Endothelial cell of umbilical vein (primary cell): ENCODE measurements around the gene KRTAP10-1. TPM values are rescaled to one million over a fixed set of nuclear protein-coding genes. Genes with fewer than 3 reads are reported as not detected.

Experiments used
- BruUV-seq: library from RNA; stranded (reverse); fragments of 400-500 nt; replicated peaks from 2 replicates; lab custom pipeline; 2021; lab: Mats Ljungman, UMichigan
- CTCF ChIA-PET: fragments of 300-600, 350-600 bp; sonication (Branson Sonifier 250); formaldehyde crosslinking; loops from one replicate; lab custom pipeline; 2021; ENCODE audit warnings: antibody characterized with exemption, inconsistent platforms; lab: Charles Lee
- POLR2A ChIA-PET: fragments of 300-600, 350-600 bp; sonication (Branson Sonifier 250); formaldehyde crosslinking; loops from one replicate; lab custom pipeline; 2021; ENCODE audit warnings: antibody characterized with exemption, inconsistent platforms; lab: Charles Lee
- DNase-seq: peaks from one replicate; pipeline ENCODE4 v3.0.0-alpha.2; 2011; ENCODE audit warnings: low read depth, low spot score
- FAIRE-seq: peaks from 2 replicates; lab custom pipeline; 2011; peaks lifted over from hg19 to GRCh38; lab: Jason Lieb, UNC
- H2AFZ ChIP-seq: 2 replicates; pipeline ENCODE4 v1.6.0; 2012; ENCODE audit warnings: low read depth, low read length, control low read depth, inconsistent platforms
- H3K27ac ChIP-seq: 2 replicates; pipeline ENCODE4 v1.5.1; 2011; ENCODE audit warnings: low read depth, mild to moderate bottlenecking, control low read depth, low read length, moderate library complexity; ENCODE audit not compliant: insufficient read depth
- H3K27me3 ChIP-seq, 2 experiments: 2 replicates each; pipeline versions ENCODE4 v1.6.0 to v1.6.1; 2011; ENCODE audit warnings: low read length in 2 of 2, mixed read lengths in 1 of 2; ENCODE audit not compliant: control insufficient read depth in 2 of 2, insufficient read depth in 2 of 2
- H3K36me3 ChIP-seq, 2 experiments: 2 replicates in 1 of 2; 3 replicates in 1 of 2; pipeline ENCODE4 v1.5.1; 2011; ENCODE audit warnings: low read length in 2 of 2, mild to moderate bottlenecking in 1 of 2, moderate library complexity in 1 of 2; ENCODE audit not compliant: control insufficient read depth in 2 of 2, insufficient read depth in 2 of 2; ENCODE audit errors: extremely low read depth in 1 of 2
- H3K4me1 ChIP-seq: 3 replicates; pipeline ENCODE4 v1.5.1; 2011; ENCODE audit warnings: mild to moderate bottlenecking, low read length; ENCODE audit not compliant: control insufficient read depth, insufficient read depth; ENCODE audit errors: extremely low read depth
- H3K4me2 ChIP-seq: 2 replicates; pipeline ENCODE4 v1.6.1; 2011; ENCODE audit warnings: low read length, control low read depth, mixed read lengths; ENCODE audit not compliant: insufficient read depth
- H3K4me3 ChIP-seq, 3 experiments: fragments of 200-600 bp in 1 of 3; sonication (generic), shearing (Covaris generic) in 1 of 3; replicated peaks in 1 of 3; 2 replicates each; pipeline ENCODE4 v1.5.1; 2011 to 2016; ENCODE audit warnings: control low read depth in 3 of 3, low read length in 3 of 3, mild to moderate bottlenecking in 2 of 3, inconsistent platforms in 1 of 3, low read depth in 1 of 3, moderate library complexity in 1 of 3; ENCODE audit not compliant: insufficient read depth in 1 of 3
- H3K79me2 ChIP-seq: 2 replicates; pipeline ENCODE4 v1.6.0; 2012; ENCODE audit warnings: low read length, inconsistent platforms; ENCODE audit not compliant: control insufficient read depth, insufficient read depth
- H3K9ac ChIP-seq: replicated peaks from 2 replicates; pipeline ENCODE3; 2011; ENCODE audit warnings: low read length, control low read depth; ENCODE audit not compliant: insufficient read depth; ENCODE audit errors: extremely low read depth
- H3K9me1 ChIP-seq: replicated peaks from 3 replicates; pipeline ENCODE4 v1.6.0; 2011; ENCODE audit warnings: mild to moderate bottlenecking, low read length; ENCODE audit not compliant: control insufficient read depth, insufficient read depth; ENCODE audit errors: extremely low read depth
- H3K9me3 ChIP-seq: replicated peaks from 2 replicates; pipeline ENCODE4 v1.5.1; 2012; ENCODE audit warnings: low read length, inconsistent platforms; ENCODE audit not compliant: control insufficient read depth, insufficient read depth
- H4K20me1 ChIP-seq: replicated peaks from 2 replicates; pipeline ENCODE3; 2011; ENCODE audit warnings: mild to moderate bottlenecking, low read length; ENCODE audit not compliant: control insufficient read depth, insufficient read depth; ENCODE audit errors: extremely low read depth
- CTCF ChIP-seq, 2 donors: IDR thresholded peaks; 1 replicate in 1 of 2; 2 replicates in 1 of 2; pipeline ENCODE4 v1.5.1; 2011; ENCODE audit warnings: low read length in 2 of 2, mild to moderate bottlenecking in 2 of 2, moderate library complexity in 2 of 2, control low read depth in 1 of 2, inconsistent platforms in 1 of 2, low read depth in 1 of 2; ENCODE audit not compliant: insufficient read depth in 1 of 2; ENCODE audit errors: extremely low read depth in 1 of 2
- EZH2 ChIP-seq: IDR thresholded peaks from 2 replicates; pipeline ENCODE4 v1.6.1; 2012; ENCODE audit warnings: borderline replicate concordance, low read depth, mild to moderate bottlenecking, moderate library complexity, low read length, inconsistent platforms; ENCODE audit not compliant: severe bottlenecking
- FOS ChIP-seq: IDR thresholded peaks from 2 replicates; pipeline ENCODE4 v1.6.1; 2011; ENCODE audit warnings: mild to moderate bottlenecking, low read length, moderate library complexity, borderline replicate concordance; ENCODE audit not compliant: insufficient read depth
- GATA2 ChIP-seq: IDR thresholded peaks from 2 replicates; pipeline ENCODE4 v1.7.0; 2011; ENCODE audit warnings: low read depth, mild to moderate bottlenecking, moderate library complexity, mixed read lengths, low read length; ENCODE audit not compliant: insufficient read length, insufficient read depth
- JUN ChIP-seq: IDR thresholded peaks from 2 replicates; pipeline ENCODE4 v1.6.1; 2011; ENCODE audit warnings: borderline replicate concordance, low read depth; ENCODE audit not compliant: insufficient read length, insufficient read depth
- MYC ChIP-seq: IDR thresholded peaks from one replicate; pipeline ENCODE4 v1.6.1; 2011; ENCODE audit warnings: mild to moderate bottlenecking, low read depth, low read length
- POLR2A ChIP-seq: IDR thresholded peaks from 2 replicates; pipeline ENCODE4 v1.6.1; 2012; ENCODE audit warnings: low read depth, mild to moderate bottlenecking, control low read depth, low read length
- POLR2AphosphoS5 ChIP-seq: IDR thresholded peaks from 2 replicates; pipeline ENCODE4 v1.6.1; 2012; ENCODE audit warnings: low read depth, mild to moderate bottlenecking, control low read depth, low read length, moderate library complexity; ENCODE audit not compliant: insufficient read depth
- dilution Hi-C: fragments of 300-500 bp; cut with MboI; formaldehyde crosslinking; loops from one replicate; pipeline ENCODE4 v1.15.0; 2019; ENCODE audit warnings: low sequenced_read_pairs; ENCODE audit not compliant: extremely low pct_ligation_motif_present
- intact Hi-C: fragments of 100-400 bp; cut with micrococcal nuclease; formaldehyde crosslinking; loops from one replicate; pipeline ENCODE4 v1.10.0; 2022
- polyA plus RNA-seq, 4 experiments: library from polyadenylated mRNA; depleted of rRNA in 3 of 4; stranded (reverse) in 3 of 4; unstranded in 1 of 4; fragments of >200 nt; gene quantifications; 2 replicates each; pipeline versions ENCODE4 v1.2.1 to v1.2.3, GENCODE V29; 2011 to 2012; ENCODE audit warnings: missing spikeins in 1 of 4
- total RNA-seq: library from RNA; stranded (reverse); gene quantifications from 2 replicates; pipeline ENCODE4 v1.2.3, GENCODE V29; 2021
- TF ChIP-seq, protein P1 (sequence below): IDR thresholded peaks from 2 replicates; pipeline ENCODE4 v1.6.1; 2011; ENCODE audit not compliant: insufficient read depth, insufficient read length

Gene KRTAP10-1
- total and polyA plus RNA-seq, 2 donors (not counting 3 experiments of a cell fraction or from before 2014, with no cell fraction given), result not detected

GRCh38 chr21:44525391-44526095, 14.5 kb downstream of the KRTAP10-1 start:
- BruUV-seq, result no TSS peak
- H3K27me3 ChIP-seq, result no peaks in the 10 kb centered on the region
- intact Hi-C loops, result no loop called here
- H2AFZ ChIP-seq, result no peak overlapping the region
- no peak overlapping the region for H3K4me3 ChIP-seq
- H3K9me1 ChIP-seq, result no peaks in the 10 kb centered on the region
- no peaks in the 10 kb centered on the region for H3K4me1 ChIP-seq
- CTCF ChIA-PET, result no interaction called here
- no peak overlapping the region for H3K9ac ChIP-seq
- H3K4me2 ChIP-seq, result no peak overlapping the region
- no peaks in the 10 kb centered on the region for H3K79me2 ChIP-seq
- POLR2A ChIA-PET, result no interaction called here
- dilution Hi-C loops, result no loop called here
- H3K36me3 ChIP-seq, result no peaks in the 10 kb centered on the region
- H3K9me3 ChIP-seq, result no peaks in the 10 kb centered on the region
- H3K27ac ChIP-seq, result no peak overlapping the region
- no peak for DNase-seq
- no peak for FAIRE-seq
- TF ChIP-seq EZH2 (no peak), FOS (no peak), JUN (no peak), POLR2A (no peak), POLR2AphosphoS5 (no peak)
- H4K20me1 ChIP-seq, result no peaks in the 10 kb centered on the region

DNA sequence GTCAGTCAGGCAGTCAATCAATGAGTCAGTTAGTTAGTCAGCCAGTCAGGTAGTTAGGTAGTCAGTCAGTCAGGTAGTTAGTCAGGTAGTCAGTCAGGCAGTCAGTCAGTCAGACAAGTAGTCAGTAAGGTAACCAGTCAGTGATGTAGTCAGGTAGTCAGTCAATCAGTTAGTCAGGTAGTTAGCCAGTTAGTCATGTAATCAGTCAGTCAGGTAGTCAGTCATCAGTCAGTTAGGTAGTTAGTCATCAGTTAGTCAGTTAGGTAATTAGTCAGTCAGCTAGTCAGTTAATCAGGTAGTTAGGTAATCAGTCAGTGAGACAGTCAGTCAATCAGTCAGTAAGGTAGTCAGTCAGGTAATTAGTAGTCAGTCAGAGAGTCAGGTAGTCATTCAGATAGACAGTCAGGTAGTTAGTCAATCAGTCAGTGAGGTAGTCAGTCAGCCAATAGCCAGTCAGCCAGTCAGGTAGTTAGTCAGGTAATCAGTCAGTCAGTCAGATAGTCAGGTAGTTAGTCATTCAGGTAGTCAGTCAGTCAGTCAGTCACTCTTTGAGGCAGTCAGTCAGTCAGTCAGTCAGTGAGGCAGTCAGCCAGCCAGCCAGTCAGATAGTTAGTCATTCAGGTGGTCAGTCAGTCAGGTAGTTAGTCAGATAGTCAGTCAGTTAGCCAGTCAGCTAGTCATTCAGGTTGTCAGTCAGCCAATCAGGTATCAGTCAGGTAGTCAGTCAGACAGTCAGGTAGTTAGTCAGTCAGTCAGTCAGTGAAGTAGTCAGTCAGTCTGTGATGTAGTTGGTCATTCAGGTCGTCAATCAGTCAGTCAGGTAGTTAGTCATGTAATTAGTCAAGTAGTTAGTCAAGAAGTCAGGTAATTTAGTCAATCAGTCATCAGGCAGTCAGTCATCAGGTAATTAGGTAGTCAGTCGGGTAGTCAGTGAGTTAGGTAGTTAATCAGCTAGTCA, 15.3 kb downstream of the KRTAP10-1 start:
- DNase-seq (no peak), FAIRE-seq (no peak)
- Histone ChIP-seq H3K4me3 (no peak overlapping the region), H3K4me1 (no peaks in the 10 kb centered on the region), H3K36me3 (no peaks in the 10 kb centered on the region), H3K9me1 (no peaks in the 10 kb centered on the region), H4K20me1 (no peaks in the 10 kb centered on the region), H3K79me2 (no peaks in the 10 kb centered on the region), H3K9me3 (no peaks in the 10 kb centered on the region), H3K27me3 (no peaks in the 10 kb centered on the region), H3K27ac (no peak overlapping the region), H2AFZ (no peak overlapping the region), H3K4me2 (no peak overlapping the region), H3K9ac (no peak overlapping the region)
- BruUV-seq, result no TSS peak
- ChIA-PET CTCF (no interaction called here), POLR2A (no interaction called here)
- dilution Hi-C loops, result no loop called here
- intact Hi-C loops, result no loop called here
- no peak for TF ChIP-seq CTCF (IDR thresholded peaks at IDR 0.05; ENCODE audit: extremely low read depth in 1 of 2, insufficient read depth in 1 of 2, low read depth in 1 of 2, low read length in 2 of 2)
- TF ChIP-seq EZH2, result no peak
- TF ChIP-seq, protein P1, sequence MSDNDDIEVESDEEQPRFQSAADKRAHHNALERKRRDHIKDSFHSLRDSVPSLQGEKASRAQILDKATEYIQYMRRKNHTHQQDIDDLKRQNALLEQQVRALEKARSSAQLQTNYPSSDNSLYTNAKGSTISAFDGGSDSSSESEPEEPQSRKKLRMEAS, result no peak
- no peak for TF ChIP-seq POLR2AphosphoS5
- TF ChIP-seq POLR2A, result no peak
- no peak for TF ChIP-seq FOS
- no peak for TF ChIP-seq MYC
- no peak for TF ChIP-seq JUN
- TF ChIP-seq GATA2, result no peak
